Left kidney (tissue), 2 donors: ENCODE measurements around the gene RREB1. TPM values are rescaled to one million over a fixed set of nuclear protein-coding genes. Genes with fewer than 3 reads are reported as not detected.

Experiments
- DNase-seq: peaks from one replicate; pipeline ENCODE4 v3.0.0-alpha.2; 2013
- polyA plus RNA-seq: library from polyadenylated mRNA; unstranded; fragments of 120-200 nt; gene quantifications from one replicate; pipeline ENCODE4 v1.2.1, GENCODE V29; 2013; ENCODE audit not compliant: insufficient read length

Gene RREB1
- polyA plus RNA-seq, 1 donor: 23.9 TPM

DNA sequence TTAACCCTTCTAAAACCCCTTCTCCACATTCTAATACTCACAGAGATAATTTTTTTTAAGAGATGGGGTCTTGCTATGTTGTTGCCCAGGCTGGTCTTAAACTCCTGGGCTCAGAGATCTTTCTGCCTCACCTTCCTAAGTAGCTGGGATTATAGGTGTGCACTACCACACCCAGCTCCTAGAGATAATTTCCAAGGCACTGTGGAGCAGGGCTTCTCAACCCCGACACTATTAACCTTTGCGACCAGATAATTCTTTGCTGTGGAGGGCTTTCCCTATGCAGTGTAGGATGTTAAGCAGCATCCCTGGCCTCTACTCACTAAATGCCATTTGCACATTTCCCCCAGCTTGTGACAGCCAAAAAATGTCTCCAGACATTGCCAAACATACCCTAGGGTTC lies 8.8 kb upstream of the RREB1 start:
- no peak for DNase-seq

- DNase-seq: no peak
These were observed 7.5 kb upstream of the RREB1 start for GRCh38 chr6:7100072-7100752.

DNA sequence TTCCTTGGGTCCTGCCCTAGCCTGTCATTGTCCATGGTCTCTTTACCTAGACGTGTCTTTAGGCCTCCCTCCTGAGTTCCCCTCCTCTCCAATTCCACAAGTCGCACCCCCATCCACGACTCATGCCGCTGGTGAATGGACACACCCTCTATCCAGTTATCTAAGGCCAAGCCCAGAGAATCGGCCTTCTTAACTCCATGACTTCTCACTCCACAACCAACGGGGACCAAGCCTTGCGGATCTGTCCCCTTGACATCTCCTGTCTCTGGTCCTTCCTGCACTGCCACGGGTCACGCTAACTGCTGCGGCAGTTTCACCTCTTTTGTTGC lies 7.0 kb upstream of the RREB1 start:
- no peak for DNase-seq

DNA sequence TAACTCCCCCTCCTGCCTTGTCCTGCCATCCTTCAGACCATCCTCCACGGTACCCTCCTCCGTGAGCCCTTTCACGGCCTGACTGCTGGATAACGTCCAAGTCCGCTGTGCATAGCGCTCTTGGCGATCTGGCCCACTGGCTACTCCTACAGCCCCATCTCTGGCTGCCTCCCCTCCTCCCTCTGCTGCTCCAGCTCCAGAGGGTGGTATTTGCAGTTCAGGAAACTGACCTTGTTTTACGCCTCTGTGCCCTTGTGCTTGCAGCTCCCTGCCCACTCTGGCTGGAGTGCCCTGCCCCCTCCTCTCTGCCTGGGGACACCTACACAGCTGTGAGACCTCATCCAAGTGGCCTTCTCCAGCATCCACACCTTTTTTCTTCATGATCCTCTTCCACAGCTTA lies 6.5 kb upstream of the RREB1 start:
- DNase-seq: no peak

GRCh38 chr6:7104752-7105151 lies 3.0 kb upstream of the RREB1 start:
- DNase-seq: no peak

GRCh38 chr6:7106215-7106751 lies 1.5 kb upstream of the RREB1 start:
- DNase-seq: no peak

GRCh38 chr6:7106752-7107577 lies 796 bp upstream of the RREB1 start:
- no peak for DNase-seq

GRCh38 chr6:7108196-7108963 lies 619 bp downstream of the RREB1 start:
- DNase-seq: peak; percentile 55

- DNase-seq: peak; percentile 66
These were observed 1.4 kb downstream of the RREB1 start for GRCh38 chr6:7108964-7109836.

- DNase-seq: no peak
These were observed 2.5 kb downstream of the RREB1 start for GRCh38 chr6:7110092-7110792.

DNA sequence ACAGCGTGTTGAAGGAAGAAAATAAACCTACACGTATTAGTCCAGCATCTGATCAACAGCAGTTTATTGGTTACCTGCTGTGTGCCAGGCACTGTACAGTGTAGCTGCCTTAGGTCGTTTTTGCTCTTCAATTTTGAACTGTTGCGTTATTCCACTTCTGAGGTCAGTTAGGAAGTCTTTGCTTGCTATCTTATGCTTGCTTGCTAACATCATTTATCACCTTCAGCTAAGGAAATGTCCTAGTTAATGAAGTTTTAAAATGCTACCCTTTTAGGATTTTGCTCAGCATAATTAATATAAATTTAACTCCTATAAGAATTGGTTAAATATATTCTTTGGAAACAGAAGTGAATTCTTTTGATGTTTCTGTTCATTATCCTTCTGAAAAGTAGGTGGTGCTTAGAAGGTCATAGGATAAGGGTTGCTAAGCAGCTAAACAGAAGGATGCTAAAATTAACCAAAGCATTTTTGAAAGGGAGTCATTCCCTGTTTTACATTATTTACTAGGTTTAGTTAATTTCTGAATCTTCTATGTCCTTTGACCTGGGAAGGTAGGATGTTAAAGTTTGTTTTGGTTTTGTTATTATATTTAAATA lies 3.4 kb downstream of the RREB1 start:
- no peak for DNase-seq

- no peak for DNase-seq
These were observed 4.4 kb downstream of the RREB1 start for GRCh38 chr6:7112171-7112570.

GRCh38 chr6:7112741-7113313 lies 5.1 kb downstream of the RREB1 start:
- no peak for DNase-seq

DNA sequence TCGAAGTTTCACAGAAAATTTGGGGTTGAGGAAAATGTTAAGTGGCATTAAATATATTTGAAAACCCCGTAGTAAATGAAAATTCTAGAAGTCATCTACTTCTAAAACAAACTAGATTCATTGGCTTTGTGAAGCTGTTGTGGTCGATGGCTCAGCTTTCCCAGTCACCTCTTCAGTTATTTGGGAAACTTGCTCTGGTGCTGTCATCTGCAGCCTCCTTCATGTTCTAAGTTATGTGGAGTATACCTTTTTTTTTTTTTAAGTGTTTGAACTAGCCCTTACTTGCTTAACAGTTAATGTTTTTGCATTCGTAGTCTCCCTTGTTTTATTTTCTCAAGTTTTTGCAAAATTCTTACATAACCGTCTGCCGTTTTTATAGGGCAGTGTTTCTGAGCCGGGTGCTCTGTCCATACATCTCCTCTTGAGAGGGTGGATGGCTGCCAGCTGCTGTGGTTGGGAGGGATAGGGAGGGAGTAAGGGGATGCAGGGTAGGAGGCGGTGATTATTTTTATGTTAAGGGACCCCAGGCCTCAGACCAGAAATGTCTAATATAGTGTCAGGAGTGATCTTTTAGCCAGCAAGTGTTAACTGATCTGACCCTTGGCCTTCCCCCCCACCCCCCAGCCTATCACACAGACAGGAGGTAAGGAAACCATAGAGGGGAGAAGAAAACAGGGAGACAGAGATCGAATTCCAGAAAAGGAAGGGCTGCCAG lies 7.1 kb downstream of the RREB1 start:
- no peak for DNase-seq

GRCh38 chr6:7115543-7116231 lies 7.9 kb downstream of the RREB1 start:
- no peak for DNase-seq

- DNase-seq: no peak
These were observed 11.6 kb downstream of the RREB1 start for GRCh38 chr6:7119272-7119801.

- no peak for DNase-seq
These were observed 14.0 kb downstream of the RREB1 start for GRCh38 chr6:7121700-7122241.

GRCh38 chr6:7122684-7123083 lies 14.9 kb downstream of the RREB1 start:
- DNase-seq: no peak
